Neural progenitor cell (in vitro differentiated cells): ENCODE measurements around the gene TNIP1. TPM values are rescaled to one million over a fixed set of nuclear protein-coding genes. Genes with fewer than 3 reads are reported as not detected.

Experiments
- DNase-seq: peaks from one replicate; pipeline ENCODE4 v3.0.0-alpha.2; 2016; ENCODE audit warnings: low spot score
- H2AFZ ChIP-seq: fragments of 200-600 bp; sonication (generic); replicated peaks from 2 replicates; pipeline ENCODE4 v1.6.1; 2016; ENCODE audit warnings: antibody characterized with exemption
- H3F3A ChIP-seq: fragments of 200-600 bp; sonication (generic); 2 replicates; pipeline ENCODE4 v1.6.1; 2016; ENCODE audit warnings: antibody characterized with exemption, low read depth
- H3K27ac ChIP-seq: fragments of 200-600 bp; sonication (generic); 2 replicates; pipeline ENCODE4 v1.5.1; 2016; ENCODE audit warnings: mild to moderate bottlenecking
- H3K27me3 ChIP-seq: fragments of 200-600 bp; sonication (generic); 2 replicates; pipeline ENCODE4 v1.6.1; 2016; ENCODE audit warnings: mild to moderate bottlenecking, moderate library complexity
- H3K36me3 ChIP-seq: fragments of 200-600 bp; sonication (generic); 2 replicates; pipeline ENCODE4 v1.5.1; 2016
- H3K4me1 ChIP-seq: fragments of 200-600 bp; sonication (generic); 2 replicates; pipeline ENCODE4 v1.6.1; 2016; ENCODE audit warnings: mixed run types
- H3K4me2 ChIP-seq: fragments of 200-600 bp; sonication (generic); 2 replicates; pipeline ENCODE4 v1.6.1; 2016
- H3K4me3 ChIP-seq: fragments of 200-600 bp; sonication (generic); 2 replicates; pipeline ENCODE4 v1.5.1; 2016
- H3K79me2 ChIP-seq: fragments of 200-600 bp; sonication (generic); 2 replicates; pipeline ENCODE4 v1.6.1; 2016; ENCODE audit warnings: low read depth
- H3K9ac ChIP-seq: fragments of 200-600 bp; sonication (generic); 2 replicates; pipeline ENCODE4 v1.6.1; 2016
- H3K9me3 ChIP-seq: fragments of 200-600 bp; sonication (generic); 2 replicates; pipeline ENCODE4 v1.5.1; 2016; ENCODE audit warnings: low read depth
- H4K20me1 ChIP-seq: fragments of 200-600 bp; sonication (generic); 2 replicates; pipeline ENCODE4 v1.6.1; 2016; ENCODE audit warnings: low read depth
- H3K27ac Mint-ChIP-seq: 3 replicates; pipeline ENCODE4 v1.8.0; 2021; ENCODE audit warnings: mixed read lengths
- H3K27me3 Mint-ChIP-seq: 2 replicates; pipeline ENCODE4 v1.8.0; 2022; ENCODE audit warnings: low read depth, mild to moderate bottlenecking, inconsistent platforms, moderate library complexity, mixed read lengths; ENCODE audit not compliant: insufficient read depth
- H3K36me3 Mint-ChIP-seq: 3 replicates; pipeline ENCODE4 v1.8.0; 2021; ENCODE audit warnings: mixed read lengths
- H3K4me1 Mint-ChIP-seq: 3 replicates; pipeline ENCODE4 v1.8.0; 2021; ENCODE audit warnings: mixed read lengths
- H3K4me3 Mint-ChIP-seq: 3 replicates; pipeline ENCODE4 v1.8.0; 2021; ENCODE audit warnings: mild to moderate bottlenecking, moderate library complexity, mixed read lengths
- H3K9me3 Mint-ChIP-seq: 3 replicates; pipeline ENCODE4 v1.8.0; 2020; ENCODE audit warnings: mixed read lengths
- CTCF ChIP-seq: fragments of 200-600 bp; sonication (generic); IDR thresholded peaks from 2 replicates; pipeline ENCODE4 v1.5.1; 2017; ENCODE audit warnings: antibody characterized with exemption, mild to moderate bottlenecking
- EZH2 ChIP-seq: fragments of 200-600 bp; sonication (generic); IDR thresholded peaks from 2 replicates; pipeline ENCODE4 v1.6.1; 2017; ENCODE audit warnings: antibody characterized with exemption, mild to moderate bottlenecking, moderate library complexity
- EZH2phosphoT487 ChIP-seq: fragments of 200-600 bp; sonication (generic); IDR thresholded peaks from 2 replicates; pipeline ENCODE4 v1.6.1; 2017; ENCODE audit warnings: antibody characterized with exemption
- total RNA-seq: library from RNA; depleted of rRNA; stranded (reverse); fragments of >200 nt; gene quantifications from 2 replicates; pipeline ENCODE4 v1.2.3, GENCODE V29; 2015; ENCODE audit warnings: low replicate concordance

Gene TNIP1
- total RNA-seq, 1 donor from 2014 or later, result 33.5 TPM

GRCh38 chr5:151073280-151073679, 7.6 kb downstream of the TNIP1 start:
- no peak overlapping the region for H3K4me3 Mint-ChIP-seq

DNA sequence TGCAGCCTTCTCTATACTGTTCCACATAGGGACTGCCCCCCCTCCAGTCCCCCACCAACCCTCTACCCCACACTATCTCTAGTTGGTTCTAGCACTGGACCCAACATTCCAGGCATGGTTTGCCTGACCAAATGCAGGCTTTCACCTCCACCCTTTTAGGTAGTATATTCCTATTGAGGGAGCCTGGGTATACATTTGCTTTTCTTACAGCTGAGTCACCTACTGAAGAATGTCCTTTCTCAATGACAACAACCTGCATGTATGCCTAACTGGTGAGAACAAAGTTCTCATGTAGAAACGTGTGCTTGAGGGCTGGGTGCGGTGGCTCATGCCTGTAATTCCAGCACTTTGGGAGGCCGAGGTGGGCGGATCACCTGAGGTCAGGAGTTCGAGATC, 8.2 kb downstream of the TNIP1 start:
- no peak overlapping the region for H3K27ac ChIP-seq
- peaks cover 12% of the 10 kb centered on the region for H3K79me2 ChIP-seq

More at GRCh38 chr5:151073280-151073679, 7.6 kb downstream of the TNIP1 start:
- Mint-ChIP-seq H3K36me3 (peaks cover 5% of the 10 kb centered on the region), H3K9me3 (no peaks in the 10 kb centered on the region), H3K4me1 (peaks cover 2% of the 10 kb centered on the region), H3K27me3 (peaks cover 4% of the 10 kb centered on the region), H3K27ac (no peak overlapping the region)
- Histone ChIP-seq H4K20me1 (peaks cover 37% of the 10 kb centered on the region), H3F3A (no peaks in the 10 kb centered on the region), H3K4me1 (no peaks in the 10 kb centered on the region), H3K27me3 (no peaks in the 10 kb centered on the region), H3K4me3 (no peak overlapping the region), H3K9me3 (no peaks in the 10 kb centered on the region), H3K9ac (no peak overlapping the region), H2AFZ (no peak overlapping the region), H3K36me3 (no peaks in the 10 kb centered on the region), H3K4me2 (no peak overlapping the region), H3K79me2 (peaks cover 14% of the 10 kb centered on the region), H3K27ac (no peak overlapping the region)
- DNase-seq, result no peak
- TF ChIP-seq EZH2, result no peak
- no peak for TF ChIP-seq EZH2phosphoT487
- TF ChIP-seq CTCF, result no peak

GRCh38 chr5:151071848-151072629, 8.8 kb downstream of the TNIP1 start:
- H3K27me3 ChIP-seq, result no peaks in the 10 kb centered on the region
- H3K4me2 ChIP-seq, result no peak overlapping the region
- no peak overlapping the region for H3K4me3 ChIP-seq
- peaks cover 37% of the 10 kb centered on the region for H4K20me1 ChIP-seq
- H3K9ac ChIP-seq, result no peak overlapping the region
- Mint-ChIP-seq H3K27ac (no peak overlapping the region), H3K4me1 (peaks cover 3% of the 10 kb centered on the region), H3K9me3 (peaks cover 2% of the 10 kb centered on the region), H3K4me3 (no peak overlapping the region), H3K36me3 (peaks cover 2% of the 10 kb centered on the region), H3K27me3 (no peaks in the 10 kb centered on the region)
- no peaks in the 10 kb centered on the region for H3F3A ChIP-seq
- H2AFZ ChIP-seq, result no peak overlapping the region
- H3K36me3 ChIP-seq, result no peaks in the 10 kb centered on the region
- no peak for TF ChIP-seq EZH2phosphoT487
- no peak for TF ChIP-seq EZH2
- no peak for TF ChIP-seq CTCF
- no peaks in the 10 kb centered on the region for H3K9me3 ChIP-seq
- DNase-seq, result no peak
- H3K79me2 ChIP-seq, result peaks cover 12% of the 10 kb centered on the region
- H3K4me1 ChIP-seq, result no peaks in the 10 kb centered on the region
- H3K27ac ChIP-seq, result no peak overlapping the region

More for the DNA sequence above, 8.2 kb downstream of the TNIP1 start:
- Mint-ChIP-seq H3K4me1 (peaks cover 3% of the 10 kb centered on the region), H3K27me3 (peaks cover under 1% of the 10 kb centered on the region), H3K36me3 (peaks cover 2% of the 10 kb centered on the region), H3K4me3 (no peak overlapping the region), H3K27ac (no peak overlapping the region), H3K9me3 (peaks cover 2% of the 10 kb centered on the region)
- H3F3A ChIP-seq, result no peaks in the 10 kb centered on the region
- H2AFZ ChIP-seq, result no peak overlapping the region
- no peaks in the 10 kb centered on the region for H3K9me3 ChIP-seq
- no peak overlapping the region for H3K9ac ChIP-seq
- peaks cover 42% of the 10 kb centered on the region for H4K20me1 ChIP-seq
- H3K4me3 ChIP-seq, result no peak overlapping the region
- H3K4me2 ChIP-seq, result no peak overlapping the region
- DNase-seq, result no peak
- no peaks in the 10 kb centered on the region for H3K36me3 ChIP-seq
- TF ChIP-seq EZH2phosphoT487 (no peak), CTCF (no peak), EZH2 (no peak)
- no peaks in the 10 kb centered on the region for H3K27me3 ChIP-seq
- no peaks in the 10 kb centered on the region for H3K4me1 ChIP-seq
